ENCODE data around the gene ZNF385C.

GRCh38 chr17:41992576-41992975, 105.7 kb downstream of the ZNF385C start:
- TF ChIP-seq POLR2A (IDR thresholded peaks at IDR 0.05) (no peak), CTCF (IDR thresholded peaks at IDR 0.05 in 4 of 5, conservative IDR thresholded peaks at IDR 0.05 in 1 of 5) (no peak)

Measured in gastrocnemius medialis (tissue), 4 donors.